Globus pallidus (tissue), 1 donor: ENCODE measurements around the gene DNM2.

Experiments
- DNase-seq: peaks from one replicate; pipeline ENCODE4 v3.0.0-alpha.2; 2015; ENCODE audit warnings: low spot score

Gene DNM2

DNA sequence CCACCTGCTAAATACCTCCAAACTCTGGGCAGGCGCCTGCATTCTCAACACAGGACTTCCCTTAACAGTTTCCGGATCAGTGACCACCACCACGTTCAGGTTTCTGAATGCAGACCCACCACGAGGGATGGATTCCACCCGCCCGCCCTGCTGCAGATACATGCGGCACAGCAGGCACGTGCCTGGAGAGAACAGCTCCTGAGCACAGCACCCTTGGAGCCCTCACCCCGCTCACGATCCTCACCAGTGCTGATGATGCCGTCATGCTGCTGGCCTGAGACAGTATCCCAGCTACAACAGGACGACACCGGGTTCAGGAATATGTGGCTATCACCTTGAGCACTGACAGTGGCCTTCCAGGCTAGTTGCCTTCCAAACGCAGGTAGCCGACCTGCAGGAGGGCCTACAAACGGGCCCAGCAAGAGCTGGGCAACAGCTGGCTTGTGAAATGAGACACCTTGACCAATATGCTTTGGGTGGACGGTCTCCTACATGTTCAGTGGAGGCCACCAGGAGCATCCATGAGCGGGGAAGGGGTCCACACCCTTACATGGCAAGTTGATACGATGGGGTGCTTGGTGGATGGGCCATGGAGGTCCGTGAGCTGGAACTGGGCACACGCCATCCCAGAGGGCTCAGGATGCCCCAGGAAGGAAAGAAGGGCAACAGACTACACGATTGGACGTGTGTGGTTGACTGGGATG lies 26.5 kb upstream of the DNM2 start:
- DNase-seq, result no peak

- DNase-seq, result no peak
Measured at GRCh38 chr19:10691883-10692282, 26.0 kb upstream of the DNM2 start.

DNA sequence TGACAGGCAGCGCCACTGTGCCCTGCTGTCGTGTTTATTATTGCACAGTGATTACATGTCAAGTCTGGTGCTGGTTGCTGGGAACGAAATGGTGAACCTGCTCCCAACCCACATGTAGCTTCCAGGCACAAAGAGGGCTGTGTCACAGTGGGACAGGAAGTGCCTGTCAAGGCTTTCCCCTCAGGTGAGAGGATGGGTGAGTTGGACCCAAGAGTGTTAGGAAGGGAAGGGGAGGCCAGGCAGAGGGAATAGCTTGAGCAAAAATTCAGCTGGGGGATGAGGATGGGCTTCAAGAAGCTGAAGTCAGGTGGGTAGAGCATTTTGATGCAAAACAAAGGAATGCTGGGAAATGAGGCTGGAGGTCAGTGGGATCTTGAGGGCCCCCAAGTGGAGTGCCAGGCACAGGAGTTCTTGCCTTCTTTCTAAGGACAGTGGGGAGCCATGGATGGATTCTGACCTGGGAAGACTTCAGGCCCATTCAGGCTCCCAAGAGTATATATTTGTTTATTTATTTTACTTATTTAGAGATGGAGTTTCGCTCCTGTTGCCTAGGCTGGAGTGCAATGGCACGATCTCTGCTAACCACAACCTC lies 25.1 kb upstream of the DNM2 start:
- DNase-seq, result no peak

- DNase-seq, result no peak
Measured at GRCh38 chr19:10694706-10695307, 23.1 kb upstream of the DNM2 start.

- DNase-seq, result peak; percentile 84
Measured at GRCh38 chr19:10695401-10696398, 22.2 kb upstream of the DNM2 start.

- no peak for DNase-seq
Measured at GRCh38 chr19:10699650-10700335, 18.1 kb upstream of the DNM2 start.

DNA sequence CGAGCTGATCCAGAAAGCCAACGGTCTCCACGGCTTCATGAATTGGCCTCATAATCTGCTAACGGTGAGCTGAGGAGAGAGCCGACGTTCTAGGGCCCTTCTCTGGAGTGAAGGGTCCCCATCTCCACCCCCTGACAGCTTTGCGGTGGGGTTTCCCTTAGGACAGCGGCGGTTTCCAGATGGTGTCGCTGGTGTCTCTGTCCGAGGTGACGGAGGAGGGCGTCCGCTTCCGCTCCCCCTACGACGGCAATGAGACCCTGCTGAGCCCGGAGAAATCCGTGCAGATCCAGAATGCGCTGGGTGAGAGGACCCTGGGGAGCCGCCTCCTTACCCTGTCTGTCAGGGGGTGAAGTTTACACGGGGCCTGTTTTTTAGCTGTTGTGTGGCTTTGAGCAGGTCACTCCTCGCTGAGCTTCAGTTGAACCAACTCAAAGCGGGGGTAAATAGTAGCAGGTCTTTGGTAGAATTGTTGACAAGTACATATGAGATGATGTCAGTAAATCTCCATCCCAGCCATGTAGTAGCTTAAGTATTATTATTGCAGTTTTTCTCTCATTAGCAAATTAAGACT lies 15.8 kb upstream of the DNM2 start:
- DNase-seq, result no peak

GRCh38 chr19:10706990-10707389 lies 10.9 kb upstream of the DNM2 start:
- no peak for DNase-seq

GRCh38 chr19:10707440-10707839 lies 10.4 kb upstream of the DNM2 start:
- DNase-seq, result no peak

DNA sequence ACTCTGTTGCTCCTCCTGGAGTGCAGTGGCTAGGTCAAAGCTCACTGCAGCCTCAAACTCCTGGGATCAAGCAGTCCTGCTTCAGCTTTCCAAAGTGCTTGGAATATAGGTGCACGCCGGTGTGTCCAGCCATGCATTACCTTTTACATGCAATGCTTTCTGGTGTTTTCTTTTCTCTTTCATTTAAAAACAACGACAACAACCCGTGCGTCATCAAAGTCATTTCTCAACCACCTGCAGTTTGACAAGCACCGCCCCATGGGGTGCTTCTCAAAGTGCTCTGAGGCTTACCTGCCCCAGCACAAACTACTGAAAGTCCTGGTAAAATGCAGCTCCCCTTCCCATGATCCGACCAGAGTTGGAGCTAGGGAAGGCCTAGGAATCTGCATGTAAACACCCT lies 9.6 kb upstream of the DNM2 start:
- DNase-seq, result no peak

DNA sequence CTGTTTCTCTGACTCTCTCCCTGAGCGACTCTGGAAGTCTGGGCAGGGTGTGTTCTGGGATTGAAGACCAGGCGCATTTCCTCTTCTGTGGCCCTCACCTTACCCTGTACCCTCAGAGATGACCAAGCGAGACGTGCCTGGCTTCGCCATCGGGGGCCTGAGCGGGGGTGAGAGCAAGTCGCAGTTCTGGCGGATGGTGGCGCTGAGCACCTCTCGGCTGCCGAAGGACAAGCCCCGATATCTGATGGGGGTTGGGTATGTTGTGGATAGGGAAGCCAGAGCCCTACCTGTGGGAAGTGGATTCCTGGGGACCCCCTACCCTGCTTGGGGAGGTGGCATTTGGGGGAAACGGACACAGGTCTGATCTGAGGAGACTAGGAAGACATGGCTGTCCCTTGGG lies 5.8 kb upstream of the DNM2 start:
- no peak for DNase-seq

- DNase-seq, result no peak
Measured at GRCh38 chr19:10712754-10713153, 5.1 kb upstream of the DNM2 start.

- DNase-seq, result no peak
Measured at GRCh38 chr19:10713317-10713716, 4.6 kb upstream of the DNM2 start.

GRCh38 chr19:10717054-10717355 lies 874 bp upstream of the DNM2 start:
- DNase-seq, result no peak

GRCh38 chr19:10718205-10719196 lies 622 bp downstream of the DNM2 start:
- no peak for DNase-seq

DNA sequence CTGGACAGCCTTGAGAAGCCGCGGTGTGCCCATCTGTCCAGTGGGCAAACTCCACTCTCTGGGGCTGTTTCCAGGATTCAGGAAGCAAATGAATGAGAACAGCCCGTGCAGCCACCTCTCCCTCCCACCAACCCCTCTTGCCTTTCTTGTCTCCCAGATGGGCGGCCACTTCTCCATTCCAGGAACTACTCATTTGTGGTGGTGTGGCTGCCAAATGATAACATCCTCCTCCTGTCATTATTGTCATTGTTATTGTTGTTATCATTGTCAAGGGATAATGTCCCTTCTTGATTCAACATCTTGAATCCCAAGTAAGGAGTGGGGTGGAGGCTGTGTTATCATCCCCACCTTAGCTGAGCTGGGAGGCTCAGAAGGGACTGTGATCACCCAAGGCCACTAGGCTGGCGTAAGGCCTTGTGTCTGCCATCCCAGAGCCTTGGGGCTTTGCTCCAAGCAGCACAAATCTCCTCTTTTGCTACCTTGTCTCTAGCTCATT lies 1.6 kb downstream of the DNM2 start:
- no peak for DNase-seq

GRCh38 chr19:10720607-10721125 lies 2.8 kb downstream of the DNM2 start:
- no peak for DNase-seq

DNA sequence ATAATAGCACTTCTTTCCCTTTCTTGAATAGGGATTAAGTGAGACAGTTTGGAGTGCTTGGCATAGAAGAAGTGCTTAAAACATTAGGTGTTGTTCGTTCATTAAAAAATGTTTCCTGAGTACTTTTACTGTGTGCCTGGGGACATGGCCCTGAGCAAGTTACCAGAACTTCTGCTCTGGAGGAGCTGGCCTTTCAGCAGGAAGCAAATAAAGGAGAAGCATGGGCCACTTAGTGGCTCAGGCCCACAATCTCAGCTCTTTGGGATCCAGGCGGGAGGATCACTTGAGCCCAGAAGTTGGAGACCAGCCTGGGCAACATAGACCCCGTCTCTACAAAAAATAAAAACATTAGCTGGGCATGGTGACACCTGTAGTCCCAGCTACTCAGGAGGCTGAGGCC lies 5.7 kb downstream of the DNM2 start:
- DNase-seq, result no peak

DNA sequence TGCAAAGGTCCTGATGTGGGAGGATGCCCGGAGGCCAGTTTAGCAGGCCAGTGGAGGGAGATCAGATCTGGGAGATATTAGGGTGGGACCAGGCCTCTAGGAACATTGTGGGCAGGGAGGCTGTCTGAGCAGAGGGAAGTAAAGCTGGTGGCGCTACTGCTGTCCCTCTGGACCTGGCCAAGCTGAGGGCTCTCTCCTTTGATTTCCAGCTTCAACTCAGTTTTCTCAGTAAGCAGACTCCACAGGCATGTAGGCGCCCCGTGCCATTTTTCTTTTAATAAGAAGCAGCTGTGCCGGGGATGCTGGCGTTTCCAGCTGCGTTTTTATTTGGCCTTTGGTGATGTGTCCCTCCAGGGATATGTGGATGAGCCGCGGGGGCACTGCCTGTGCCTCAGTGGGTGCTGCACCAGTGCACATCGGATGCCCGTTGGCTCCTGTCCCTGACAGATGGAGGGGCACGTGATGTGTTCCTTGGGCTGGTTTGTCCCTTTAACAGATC lies 6.7 kb downstream of the DNM2 start:
- no peak for DNase-seq

DNA sequence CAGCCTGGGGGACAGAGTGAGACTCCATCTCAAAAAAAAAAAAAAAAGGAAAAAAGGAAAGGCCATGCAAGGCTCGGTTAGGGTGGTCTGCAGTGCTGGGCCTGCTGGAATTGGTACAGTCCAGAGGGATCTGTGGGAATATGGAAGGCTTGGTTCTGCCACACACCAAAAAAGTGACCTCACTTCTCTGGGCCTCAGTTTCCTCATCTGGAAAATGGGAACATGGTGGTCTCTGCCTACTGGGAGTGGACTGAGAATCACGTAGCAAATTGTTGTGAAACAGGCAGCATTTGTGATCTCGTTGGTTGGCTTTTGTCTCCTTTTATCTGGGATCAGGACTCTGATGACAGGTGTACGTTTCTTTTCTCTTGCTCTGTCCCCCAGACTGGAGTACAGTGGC lies 7.5 kb downstream of the DNM2 start:
- no peak for DNase-seq
